Choroid plexus epithelial cell (primary cell): ENCODE data around the gene PLXNB3.
"Not testable (repeated sequence)": the region's sequence is repeated elsewhere in the genome, so short reads cannot be mapped to it uniquely, and the experiment has no call there.

Experiments
- DNase-seq: peaks from one replicate; pipeline ENCODE4 v3.0.0-alpha.2; 2010; ENCODE audit warnings: low read depth
- H3K4me3 ChIP-seq: 2 replicates; pipeline ENCODE4 v1.5.1; 2011; ENCODE audit warnings: low read depth, mild to moderate bottlenecking, control low read depth, low read length, moderate library complexity
- TF ChIP-seq, protein P1 (sequence below): conservative IDR thresholded peaks from 2 replicates; pipeline ENCODE4 v1.5.1; 2011; ENCODE audit warnings: low read depth, mild to moderate bottlenecking, control low read depth, inconsistent platforms, low read length, moderate library complexity

Gene PLXNB3

DNA sequence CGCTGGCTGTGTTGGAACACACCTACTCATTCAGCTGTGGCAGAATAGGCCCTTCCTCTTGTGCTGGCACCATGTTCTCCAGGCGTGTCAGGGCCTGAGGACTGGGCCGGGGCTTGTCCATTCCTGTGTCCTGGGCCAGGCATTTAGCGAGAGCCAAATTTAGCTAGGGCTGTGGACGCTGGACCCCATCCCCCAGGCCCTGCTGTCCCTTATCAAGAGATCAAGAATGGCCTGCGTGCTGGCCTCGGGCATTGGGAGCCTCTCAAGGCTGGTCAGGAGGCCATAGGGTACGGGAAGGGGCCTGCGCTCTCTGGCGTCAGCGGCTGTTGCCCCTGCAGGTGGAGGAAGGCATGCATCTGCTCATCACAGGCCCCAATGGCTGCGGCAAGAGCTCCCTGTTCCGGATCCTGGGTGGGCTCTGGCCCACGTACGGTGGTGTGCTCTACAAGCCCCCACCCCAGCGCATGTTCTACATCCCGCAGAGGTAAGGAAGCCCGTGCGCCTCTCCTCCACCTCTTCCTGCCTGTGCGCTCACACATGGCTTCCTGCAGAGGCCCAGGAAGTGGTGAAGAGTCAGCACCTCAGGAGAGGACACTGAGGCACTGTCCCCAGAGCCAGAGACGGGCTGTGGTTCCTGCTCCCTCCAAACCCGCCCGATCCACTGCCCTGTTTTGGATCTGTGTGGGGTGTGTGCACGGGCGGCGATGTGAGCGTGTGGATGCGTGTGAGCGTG lies 24.1 kb upstream of the PLXNB3 start:
- no peak overlapping the region for H3K4me3 ChIP-seq
- TF ChIP-seq, protein P1, sequence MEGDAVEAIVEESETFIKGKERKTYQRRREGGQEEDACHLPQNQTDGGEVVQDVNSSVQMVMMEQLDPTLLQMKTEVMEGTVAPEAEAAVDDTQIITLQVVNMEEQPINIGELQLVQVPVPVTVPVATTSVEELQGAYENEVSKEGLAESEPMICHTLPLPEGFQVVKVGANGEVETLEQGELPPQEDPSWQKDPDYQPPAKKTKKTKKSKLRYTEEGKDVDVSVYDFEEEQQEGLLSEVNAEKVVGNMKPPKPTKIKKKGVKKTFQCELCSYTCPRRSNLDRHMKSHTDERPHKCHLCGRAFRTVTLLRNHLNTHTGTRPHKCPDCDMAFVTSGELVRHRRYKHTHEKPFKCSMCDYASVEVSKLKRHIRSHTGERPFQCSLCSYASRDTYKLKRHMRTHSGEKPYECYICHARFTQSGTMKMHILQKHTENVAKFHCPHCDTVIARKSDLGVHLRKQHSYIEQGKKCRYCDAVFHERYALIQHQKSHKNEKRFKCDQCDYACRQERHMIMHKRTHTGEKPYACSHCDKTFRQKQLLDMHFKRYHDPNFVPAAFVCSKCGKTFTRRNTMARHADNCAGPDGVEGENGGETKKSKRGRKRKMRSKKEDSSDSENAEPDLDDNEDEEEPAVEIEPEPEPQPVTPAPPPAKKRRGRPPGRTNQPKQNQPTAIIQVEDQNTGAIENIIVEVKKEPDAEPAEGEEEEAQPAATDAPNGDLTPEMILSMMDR, result no peak
- no peak for DNase-seq

DNA sequence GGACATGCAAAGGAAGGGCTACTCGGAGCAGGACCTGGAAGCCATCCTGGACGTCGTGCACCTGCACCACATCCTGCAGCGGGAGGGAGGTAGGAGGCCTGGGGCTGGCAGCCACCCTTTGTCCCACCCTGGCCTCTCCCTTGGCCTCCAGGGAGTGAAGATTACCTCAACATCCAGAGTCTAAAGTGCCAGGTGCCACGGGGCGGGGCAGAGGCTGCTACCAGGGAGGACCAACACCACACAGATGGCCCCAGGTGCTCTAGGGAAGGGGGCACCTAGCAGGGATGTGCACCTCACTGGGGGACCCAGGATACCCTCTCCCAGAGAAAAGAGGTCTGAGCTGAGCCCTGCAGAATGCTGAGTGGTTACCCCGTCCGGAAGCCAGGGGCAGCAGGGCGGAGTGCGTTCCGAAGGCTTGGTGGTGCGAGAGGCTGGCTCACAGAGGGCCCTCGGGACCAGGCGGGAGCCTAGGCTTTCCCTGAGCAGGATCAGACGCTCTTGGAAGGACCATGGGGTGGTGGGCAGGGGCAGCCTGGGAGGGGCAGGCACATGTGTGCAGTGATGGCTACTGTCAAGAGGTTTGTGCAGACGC lies 23.3 kb upstream of the PLXNB3 start:
- TF ChIP-seq, protein P1, result no peak
- no peak overlapping the region for H3K4me3 ChIP-seq
- no peak for DNase-seq

DNA sequence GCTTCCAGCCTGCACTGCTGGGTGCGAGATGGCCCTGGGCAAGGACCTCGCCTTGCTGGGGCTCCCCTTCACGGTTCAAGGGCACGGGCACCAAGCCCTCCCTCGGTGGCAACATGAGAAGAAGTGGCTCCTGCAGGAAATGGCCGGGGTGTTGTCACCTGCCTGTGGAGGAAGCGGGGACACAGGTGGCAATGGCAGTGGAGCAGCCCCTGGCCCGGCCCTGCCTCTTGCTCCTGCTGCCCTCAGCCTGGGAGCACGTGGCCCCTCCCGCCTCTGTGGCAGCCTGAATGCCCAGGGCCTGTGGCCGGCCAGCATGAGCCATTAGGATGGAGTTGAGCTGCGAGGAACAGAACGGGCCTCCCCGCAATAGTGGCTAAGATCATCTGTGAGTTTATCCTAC lies 22.6 kb upstream of the PLXNB3 start:
- DNase-seq, result no peak
- H3K4me3 ChIP-seq, result no peak overlapping the region
- TF ChIP-seq, protein P1, result no peak

DNA sequence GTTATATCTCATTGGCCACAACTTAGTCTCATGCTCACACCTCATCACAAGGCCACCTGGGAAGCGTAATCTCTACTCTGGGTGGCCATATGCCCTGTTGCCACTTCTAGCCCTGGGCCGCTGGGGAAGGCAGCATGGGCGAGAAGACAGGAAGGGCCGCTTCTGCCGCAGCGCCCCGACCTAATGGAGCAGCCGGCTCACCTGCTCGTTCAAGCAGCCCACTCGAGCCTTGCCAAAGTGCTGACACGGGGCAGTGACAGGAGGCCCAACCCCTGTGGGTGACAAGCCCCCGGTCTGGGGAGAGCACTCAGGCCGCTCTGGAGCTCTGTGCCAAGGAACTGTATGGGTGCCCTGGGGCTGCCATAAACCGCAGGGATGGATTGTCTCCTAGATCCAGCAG lies 21.9 kb upstream of the PLXNB3 start:
- not testable (repeated sequence) for H3K4me3 ChIP-seq, DNase-seq

DNA sequence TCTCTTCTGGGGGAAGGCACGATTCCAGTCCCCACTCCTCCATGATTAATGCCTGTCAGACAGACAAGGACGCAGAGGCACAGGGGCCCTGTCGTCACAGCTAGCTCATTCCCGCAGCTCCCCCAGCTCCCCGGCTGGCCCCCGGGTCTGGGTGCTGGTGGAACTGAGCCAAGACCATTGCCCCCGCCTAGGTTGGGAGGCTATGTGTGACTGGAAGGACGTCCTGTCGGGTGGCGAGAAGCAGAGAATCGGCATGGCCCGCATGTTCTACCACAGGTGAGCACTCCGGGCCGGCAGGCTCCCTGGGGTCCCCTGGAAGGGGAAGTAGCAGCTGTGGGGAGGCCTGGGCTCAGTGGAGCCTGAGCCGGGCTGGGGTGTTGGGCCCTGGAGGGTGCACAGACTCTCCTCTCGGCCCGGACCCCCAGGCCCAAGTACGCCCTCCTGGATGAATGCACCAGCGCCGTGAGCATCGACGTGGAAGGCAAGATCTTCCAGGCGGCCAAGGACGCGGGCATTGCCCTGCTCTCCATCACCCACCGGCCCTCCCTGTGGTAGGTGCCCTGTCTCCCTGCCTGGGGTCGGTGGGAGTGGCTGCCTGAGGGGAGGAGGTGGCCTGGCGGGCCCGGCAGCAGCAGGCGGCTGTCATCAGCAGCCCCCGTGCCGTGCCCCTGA lies 21.1 kb upstream of the PLXNB3 start:
- DNase-seq, H3K4me3 ChIP-seq: not testable (repeated sequence)

DNA sequence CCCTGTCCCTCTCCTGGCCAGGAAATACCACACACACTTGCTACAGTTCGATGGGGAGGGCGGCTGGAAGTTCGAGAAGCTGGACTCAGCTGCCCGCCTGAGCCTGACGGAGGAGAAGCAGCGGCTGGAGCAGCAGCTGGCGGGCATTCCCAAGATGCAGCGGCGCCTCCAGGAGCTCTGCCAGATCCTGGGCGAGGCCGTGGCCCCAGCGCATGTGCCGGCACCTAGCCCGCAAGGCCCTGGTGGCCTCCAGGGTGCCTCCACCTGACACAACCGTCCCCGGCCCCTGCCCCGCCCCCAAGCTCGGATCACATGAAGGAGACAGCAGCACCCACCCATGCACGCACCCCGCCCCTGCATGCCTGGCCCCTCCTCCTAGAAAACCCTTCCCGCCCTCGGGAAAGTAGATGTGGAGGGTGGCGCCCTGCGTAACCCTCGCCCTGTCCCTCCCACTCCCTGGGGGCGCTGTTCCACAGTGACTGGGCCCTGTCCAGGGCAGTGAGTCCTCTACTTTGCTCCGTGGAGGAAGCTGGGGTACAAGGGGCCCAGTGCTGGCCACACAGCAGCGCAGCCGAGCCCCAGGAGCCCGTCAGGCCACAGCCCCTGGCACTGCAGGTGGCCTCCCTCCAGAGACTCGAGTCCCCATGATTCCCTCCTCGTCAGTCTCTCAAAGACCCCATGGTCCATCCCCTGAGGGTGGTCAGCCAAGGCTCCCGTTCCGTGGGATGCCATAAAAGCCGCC lies 20.4 kb upstream of the PLXNB3 start:
- H3K4me3 ChIP-seq, DNase-seq: not testable (repeated sequence)

DNA sequence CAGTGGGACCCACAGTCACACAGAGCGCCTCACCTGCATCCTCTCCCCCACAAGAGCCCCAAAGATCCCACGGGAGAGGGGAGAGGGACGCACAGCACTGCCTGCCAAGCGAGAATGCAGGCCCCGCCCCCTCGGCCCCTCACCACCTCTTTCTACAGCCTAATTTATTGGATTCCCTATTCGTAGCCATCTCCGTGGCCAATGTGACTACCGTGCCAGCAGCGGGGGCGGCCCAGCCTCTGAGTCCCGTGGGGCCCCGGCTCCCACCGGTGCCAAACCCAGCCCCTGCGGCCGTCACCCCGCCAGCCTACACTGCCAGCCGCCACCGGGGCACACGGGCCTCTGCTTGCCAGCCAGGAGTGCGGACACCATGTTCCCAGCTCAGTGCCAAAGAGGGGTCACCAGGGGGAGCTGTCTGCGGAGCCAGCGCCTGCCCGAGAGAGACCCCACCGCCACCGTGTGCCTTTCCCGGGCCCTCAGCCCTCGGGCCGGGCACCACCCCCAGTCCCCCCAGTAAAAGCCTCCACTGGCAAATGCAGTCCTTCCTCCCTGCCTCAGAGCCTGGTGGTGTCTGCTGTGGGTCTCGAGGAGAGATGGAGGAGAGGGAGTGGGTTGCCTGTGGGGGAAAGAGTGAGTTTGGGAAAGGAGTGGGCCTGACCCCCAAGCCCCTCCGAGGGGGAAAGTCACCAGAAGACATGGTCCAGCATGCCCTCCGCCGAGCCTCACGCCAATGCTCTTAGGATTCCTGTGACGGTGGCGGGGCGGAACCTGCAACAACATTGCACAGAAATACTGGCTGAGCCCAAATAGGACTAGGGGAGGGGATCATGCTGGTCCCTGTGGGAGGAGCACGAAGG lies 19.6 kb upstream of the PLXNB3 start:
- H3K4me3 ChIP-seq, result no peak overlapping the region
- TF ChIP-seq, protein P1, result peak; percentile 19
- no peak for DNase-seq

DNA sequence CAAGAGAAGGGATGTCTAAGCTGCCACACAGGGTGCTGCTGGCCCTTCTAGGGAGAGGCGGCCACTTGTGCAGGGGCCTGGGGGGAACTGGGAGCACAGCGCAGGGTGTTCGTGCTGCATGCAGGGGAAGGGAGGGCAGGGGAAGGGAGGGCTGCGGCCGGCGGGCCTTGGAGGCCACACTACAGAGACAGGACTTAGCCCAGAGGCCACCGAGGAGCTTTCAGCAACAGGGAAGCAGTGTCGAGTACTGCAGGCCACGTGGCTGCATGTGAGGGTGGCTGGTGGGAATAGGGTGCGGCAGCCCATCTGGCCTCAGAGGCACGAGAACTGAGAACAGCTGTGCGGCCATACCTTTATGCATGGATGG lies 19.0 kb upstream of the PLXNB3 start:
- H3K4me3 ChIP-seq, DNase-seq: not testable (repeated sequence)
